WTC11 (cell line): ENCODE results near the gene RASD1.

ENCODE experiments used
- E2F5 ChIP-seq: sonication (generic); formaldehyde crosslinking; IDR thresholded peaks from 2 replicates; pipeline ENCODE4 v1.8.1; 2022; ENCODE audit warnings: mild to moderate bottlenecking, moderate library complexity, missing genetic modification reagents
- USF1 ChIP-seq: sonication (generic); formaldehyde crosslinking; IDR thresholded peaks from 2 replicates; pipeline ENCODE4 v1.8.0; 2022; ENCODE audit warnings: mild to moderate bottlenecking, missing genetic modification reagents

- TF ChIP-seq E2F5 (CRISPR knock-in tag) (no peak), USF1 (no peak)
These were observed 16.7 kb upstream of the RASD1 start for GRCh38 chr17:17512866-17513265.
